HG02798 (cell line): ENCODE measurements around the gene KRTAP10-4.
"Not testable (repeated sequence)": the region's sequence is repeated elsewhere in the genome, so short reads cannot be mapped to it uniquely, and the experiment has no call there.

Source experiments
- ATAC-seq: cut with Tn5 transposase; IDR thresholded peaks from one replicate; pipeline ENCODE4 v1.9.1; 2021; ENCODE audit warnings: mild to moderate bottlenecking; ENCODE audit not compliant: unreplicated experiment, poor library complexity

Gene KRTAP10-4

GRCh38 chr21:44573630-44574456 lies at the start of gene KRTAP10-4:
KRTAP10-4 (plus strand) TSS chr21:44573729; CDS start chr21:44573759, 30 bp downstream.
- ATAC-seq = not testable (repeated sequence)

- ATAC-seq = no peak
Measured at GRCh38 chr21:44524414-44525371, 48.8 kb upstream of the KRTAP10-4 start.

- no peak for ATAC-seq
Measured at GRCh38 chr21:44525391-44526095, 48.0 kb upstream of the KRTAP10-4 start.

GRCh38 chr21:44526096-44526997 lies 47.2 kb upstream of the KRTAP10-4 start:
- ATAC-seq = no peak

- no peak for ATAC-seq
Measured at GRCh38 chr21:44527156-44527982, 46.2 kb upstream of the KRTAP10-4 start.

- ATAC-seq = no peak
Measured at GRCh38 chr21:44527983-44528633, 45.4 kb upstream of the KRTAP10-4 start.

GRCh38 chr21:44528634-44528995 lies 44.9 kb upstream of the KRTAP10-4 start:
- ATAC-seq = no peak

- ATAC-seq = no peak
Measured at GRCh38 chr21:44529011-44529421, 44.5 kb upstream of the KRTAP10-4 start.

GRCh38 chr21:44529503-44530125 lies 43.9 kb upstream of the KRTAP10-4 start:
- no peak for ATAC-seq

GRCh38 chr21:44530221-44530902 lies 43.2 kb upstream of the KRTAP10-4 start:
- ATAC-seq = no peak

- no peak for ATAC-seq
Measured at GRCh38 chr21:44530903-44531605, 42.5 kb upstream of the KRTAP10-4 start.

- ATAC-seq = no peak
Measured at GRCh38 chr21:44531606-44532564, 41.6 kb upstream of the KRTAP10-4 start.

GRCh38 chr21:44532712-44533111 lies 40.8 kb upstream of the KRTAP10-4 start:
- no peak for ATAC-seq

- no peak for ATAC-seq
Measured at GRCh38 chr21:44533121-44533890, 40.2 kb upstream of the KRTAP10-4 start.
